ENCODE results near the gene FBXL16.

FBXL16 gene

GRCh38 chr16:740459-740763, 34.8 kb upstream of the FBXL16 start:
- peak overlapping the region; percentile 93 for H3K4me3 ChIP-seq (ENCODE audit: low read depth, low read length)
- no peak for TF ChIP-seq CTCF (IDR thresholded peaks at IDR 0.05; ENCODE audit: borderline replicate concordance, insufficient read depth, low read depth, low read length)

- peak overlapping the region; percentile 93 for H3K4me3 ChIP-seq (ENCODE audit: low read depth, low read length)
- TF ChIP-seq CTCF (IDR thresholded peaks at IDR 0.05; ENCODE audit: borderline replicate concordance, insufficient read depth, low read depth, low read length), result no peak
Observed at GRCh38 chr16:739560-740458, 34.2 kb upstream of the FBXL16 start.

DNA sequence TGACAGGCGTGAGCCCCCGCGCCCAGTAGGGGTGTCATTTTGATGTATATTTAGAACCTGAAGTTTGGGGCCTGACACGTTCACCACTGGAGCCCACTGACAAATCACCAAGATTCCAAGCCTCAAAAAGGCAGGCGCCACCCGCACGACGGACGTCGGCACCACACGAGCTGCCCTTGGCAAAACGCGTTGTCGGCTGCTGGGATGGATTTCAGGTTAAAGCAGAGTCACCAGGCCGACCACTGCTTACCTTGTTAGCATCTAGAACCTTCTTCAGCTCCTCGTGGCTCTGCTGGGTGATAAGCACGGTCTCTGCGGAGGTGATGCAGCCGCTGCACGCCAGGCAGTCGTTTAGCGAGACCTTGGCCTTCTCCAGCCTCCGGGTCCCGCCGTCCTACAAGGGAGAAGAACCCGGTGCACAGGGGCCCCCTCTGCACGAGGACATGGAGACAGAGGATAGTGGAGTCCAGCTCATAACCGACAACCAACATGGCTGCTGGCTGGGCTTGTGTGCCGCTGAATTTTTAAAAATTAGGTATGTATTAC, 31.4 kb upstream of the FBXL16 start:
- no peak for TF ChIP-seq CTCF (IDR thresholded peaks at IDR 0.05; ENCODE audit: borderline replicate concordance, insufficient read depth, low read depth, low read length)
- no peak overlapping the region for H3K4me3 ChIP-seq (ENCODE audit: low read depth, low read length)

- no peak overlapping the region for H3K4me3 ChIP-seq (ENCODE audit: low read depth, low read length)
- no peak for TF ChIP-seq CTCF (IDR thresholded peaks at IDR 0.05; ENCODE audit: borderline replicate concordance, insufficient read depth, low read depth, low read length)
Observed at GRCh38 chr16:735982-736453, 30.4 kb upstream of the FBXL16 start.

- no peak overlapping the region for H3K4me3 ChIP-seq (ENCODE audit: low read depth, low read length)
- TF ChIP-seq CTCF (IDR thresholded peaks at IDR 0.05; ENCODE audit: borderline replicate concordance, insufficient read depth, low read depth, low read length), result no peak
Observed at GRCh38 chr16:734981-735881, 29.6 kb upstream of the FBXL16 start.

DNA sequence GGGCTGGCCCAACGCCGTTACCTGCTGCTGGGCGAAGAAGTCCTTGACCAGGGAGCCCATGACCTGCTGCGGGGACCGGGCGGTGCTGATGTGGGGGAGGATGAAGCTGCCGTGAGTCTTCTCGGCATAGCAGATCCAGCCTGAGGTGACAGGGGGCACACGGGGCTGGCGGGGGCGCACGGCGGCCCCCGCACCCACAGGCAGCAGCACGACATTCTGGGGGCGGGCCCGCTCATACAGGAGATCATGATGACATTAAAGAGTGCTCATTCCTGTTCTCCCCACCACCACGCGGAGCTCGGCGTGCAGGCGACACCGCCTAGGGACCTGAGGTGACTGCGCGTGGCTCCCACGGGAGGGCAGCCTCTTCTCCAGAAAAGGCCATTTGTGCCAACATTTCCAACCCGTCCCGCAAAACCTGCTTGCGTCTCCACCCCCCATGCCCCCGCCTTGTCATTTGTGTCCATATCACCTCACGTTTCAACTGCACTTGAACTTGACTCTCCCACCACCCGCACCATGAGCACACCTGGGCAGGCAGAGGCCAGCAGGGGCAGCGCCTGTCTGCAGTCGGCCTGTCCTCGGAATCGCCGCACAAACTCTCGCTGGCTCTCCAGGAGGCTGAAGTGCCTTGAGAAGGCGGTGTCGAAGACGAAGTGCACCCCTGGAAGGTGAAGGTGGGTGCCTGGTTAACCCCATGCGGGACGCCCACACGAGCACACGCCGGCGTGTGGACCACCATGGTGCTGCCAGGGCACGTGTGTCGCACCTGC, 28.8 kb upstream of the FBXL16 start:
- H3K4me3 ChIP-seq (ENCODE audit: low read depth, low read length), result no peak overlapping the region

More for the DNA sequence above, 28.8 kb upstream of the FBXL16 start:
- TF ChIP-seq CTCF (IDR thresholded peaks at IDR 0.05; ENCODE audit: borderline replicate concordance, insufficient read depth, low read depth, low read length), result no peak

Data from GM12875 (cell line).